NCI-H187 (cell line): ENCODE results near the gene RBM42.
"Not testable (repeated sequence)": the region's sequence is repeated elsewhere in the genome, so short reads cannot be mapped to it uniquely, and the experiment has no call there.

Source experiments
- DNase-seq, 2 experiments: peaks; one replicate each; lab custom pipeline; 2025; lab: John Stamatoyannopoulos, UW

The RBM42 gene

DNA sequence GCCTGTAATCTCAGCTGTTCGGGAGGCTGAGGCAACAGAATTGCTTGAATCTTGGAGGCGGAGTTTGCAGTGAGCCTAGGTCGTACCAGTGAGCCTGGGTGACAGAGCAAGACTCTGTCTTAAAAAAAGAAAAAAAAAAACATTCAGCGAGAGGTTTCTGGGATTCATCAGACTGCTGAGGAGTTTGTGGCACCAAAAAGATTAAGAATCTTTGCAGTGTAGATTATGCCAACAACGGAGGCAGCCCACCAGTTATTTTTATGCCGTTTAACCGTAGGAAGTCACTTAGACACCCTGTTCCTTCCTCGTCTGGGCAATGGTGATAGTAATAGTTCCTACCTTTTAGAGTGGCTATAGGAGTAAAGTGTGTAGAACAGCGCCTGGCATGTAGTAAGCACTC lies 21.7 kb downstream of the RBM42 start:
- DNase-seq = no peak

DNA sequence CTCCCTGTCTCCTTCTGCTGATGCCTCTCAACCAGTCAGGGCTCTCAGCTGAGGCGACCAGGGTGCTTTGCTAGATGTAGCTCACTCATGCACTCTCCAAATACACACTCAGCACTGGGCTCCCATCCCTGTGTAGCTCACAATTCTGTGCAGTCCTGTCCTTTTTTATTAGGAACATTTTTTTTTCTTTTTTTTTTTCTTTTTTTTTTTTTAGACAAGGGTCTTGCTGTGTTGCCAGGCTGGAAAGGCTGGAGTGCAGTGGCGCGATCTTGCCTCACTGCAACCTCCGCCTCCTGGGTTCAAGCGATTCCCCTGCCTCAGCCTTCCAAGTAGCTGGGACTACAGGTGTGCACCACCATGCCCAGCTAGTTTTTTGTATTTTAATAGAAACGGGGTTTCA lies 26.0 kb downstream of the RBM42 start:
- DNase-seq = not testable (repeated sequence)

DNA sequence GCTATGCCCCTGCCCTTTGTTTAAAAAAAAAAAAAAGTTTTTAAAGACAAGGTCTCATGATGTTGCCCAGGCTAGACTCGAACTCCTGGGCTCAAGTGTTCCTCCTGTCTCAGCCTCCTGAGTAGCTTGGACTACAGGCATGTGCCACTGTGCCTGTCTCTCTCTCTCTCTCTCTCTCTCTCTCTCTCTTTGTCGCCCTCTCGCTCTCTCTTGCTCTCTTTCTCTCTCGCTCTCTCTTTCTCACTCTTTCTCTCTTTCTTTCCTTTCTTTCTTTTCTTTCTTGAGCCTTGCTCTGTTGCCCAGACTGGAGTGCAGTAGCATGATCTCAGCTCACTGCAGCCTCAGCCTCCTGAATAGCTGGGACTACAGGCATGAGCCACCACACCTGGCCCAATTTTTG lies 26.8 kb downstream of the RBM42 start:
- no peak for DNase-seq

DNA sequence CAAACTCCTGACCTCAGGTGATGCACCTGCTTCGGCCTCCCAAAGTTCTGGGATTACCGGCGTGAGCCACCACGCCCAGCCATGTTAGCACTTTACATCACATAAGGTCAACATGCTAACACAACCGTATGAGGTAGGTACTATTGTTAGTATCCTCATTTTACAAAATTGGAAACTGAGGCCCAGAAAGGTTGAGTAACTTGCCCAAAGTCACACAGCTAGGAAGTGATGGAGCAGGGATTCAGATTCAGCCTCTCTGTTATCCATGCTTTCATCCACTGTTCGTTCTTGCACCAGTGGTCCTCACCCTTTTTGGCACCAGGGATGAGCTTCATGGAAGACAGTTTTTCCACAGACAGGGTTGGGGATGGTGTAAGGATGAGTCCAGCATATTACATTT lies 27.9 kb downstream of the RBM42 start:
- DNase-seq = no peak

DNA sequence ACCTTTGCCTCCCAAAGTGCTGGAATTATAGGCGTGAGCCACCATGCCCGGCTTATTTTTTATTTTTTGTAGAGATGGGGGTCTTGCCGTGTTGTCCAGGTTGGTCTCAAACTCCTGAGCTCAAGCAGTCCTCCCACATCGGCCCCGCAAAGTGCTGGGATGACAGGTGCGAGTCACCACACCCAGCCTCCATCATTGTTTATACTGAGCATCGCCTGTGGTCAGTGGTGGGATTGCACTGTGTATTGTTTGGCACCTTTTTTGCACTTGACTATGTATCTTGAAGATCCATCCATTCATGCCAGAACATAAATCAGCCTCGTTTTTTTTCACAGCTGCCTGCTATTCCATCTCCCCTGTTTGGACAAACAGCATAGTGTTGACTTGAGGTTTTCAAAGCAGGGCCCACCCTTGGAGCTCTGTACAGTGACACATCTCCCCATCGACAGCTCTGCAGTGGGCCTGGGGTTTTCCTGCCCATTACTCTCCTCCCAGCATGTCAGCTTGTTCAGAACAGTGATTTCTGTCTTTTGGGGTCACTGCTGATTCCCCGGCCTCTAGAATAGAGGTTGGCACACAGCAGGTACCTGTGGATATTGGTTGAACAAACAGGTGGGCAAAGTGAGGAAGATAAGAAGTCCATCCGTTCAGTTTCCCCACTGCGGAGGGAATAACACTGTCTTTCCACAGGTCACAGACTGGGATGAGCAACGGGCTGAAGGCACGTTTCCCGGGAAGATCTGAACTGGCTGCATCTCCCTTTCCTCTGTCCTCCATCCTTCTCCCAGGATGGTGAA lies 29.3 kb downstream of the RBM42 start:
- DNase-seq = no peak

DNA sequence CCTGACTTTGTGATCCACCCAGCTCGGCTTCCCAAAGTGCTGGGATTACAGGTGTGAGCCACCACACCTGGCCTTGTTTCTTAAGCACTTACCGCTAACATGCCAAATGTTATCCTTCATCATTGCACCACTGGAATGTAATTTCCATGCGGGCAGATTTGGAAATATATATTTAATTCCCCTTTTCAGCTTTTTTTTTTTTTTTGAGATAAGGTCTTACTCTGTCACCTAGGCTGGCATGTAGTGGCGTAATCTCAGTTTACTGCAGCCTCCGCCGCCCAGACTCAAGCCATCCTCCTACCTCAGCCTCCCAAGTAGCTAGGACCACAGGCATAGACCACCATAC lies 33.1 kb downstream of the RBM42 start:
- no peak for DNase-seq

DNA sequence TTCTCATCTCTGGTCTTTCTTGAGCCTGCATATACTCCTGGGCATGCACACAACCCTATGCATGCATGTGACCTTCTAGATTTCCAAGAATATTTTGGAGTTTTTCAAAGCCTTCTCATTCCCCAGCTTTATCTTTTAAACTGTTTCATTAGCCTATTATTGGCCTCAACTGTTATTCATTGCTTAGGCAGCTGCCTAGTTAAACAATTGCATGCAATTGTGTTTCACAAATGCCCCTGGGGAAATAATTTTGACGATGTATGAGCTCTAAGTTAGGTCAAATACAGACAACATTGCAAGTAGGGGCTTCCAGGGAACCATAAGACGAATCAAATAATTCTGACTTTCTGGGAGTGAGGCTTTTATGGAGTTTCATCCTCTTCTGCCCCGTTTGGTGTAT lies 35.1 kb downstream of the RBM42 start:
- DNase-seq = no peak

DNA sequence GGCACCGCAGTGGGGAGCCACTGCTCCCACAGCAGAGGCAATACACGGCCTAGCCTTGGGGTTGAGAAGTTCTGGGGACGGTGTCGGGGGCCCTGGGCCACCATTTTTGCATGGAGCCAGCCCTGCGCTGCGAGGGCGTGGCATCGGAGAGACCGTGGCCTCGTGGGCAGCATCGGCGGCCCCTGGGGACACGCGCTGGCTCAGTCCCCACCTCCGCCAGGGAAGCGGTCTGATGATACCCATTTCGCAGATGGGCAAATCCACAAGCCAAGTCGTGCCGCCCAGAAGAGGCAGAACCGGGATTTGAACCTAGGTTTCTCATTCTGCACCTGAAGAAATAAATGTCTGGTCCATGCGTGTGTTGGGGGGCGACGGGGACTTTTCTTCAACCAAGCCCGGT lies 36.3 kb downstream of the RBM42 start:
- DNase-seq = no peak

DNA sequence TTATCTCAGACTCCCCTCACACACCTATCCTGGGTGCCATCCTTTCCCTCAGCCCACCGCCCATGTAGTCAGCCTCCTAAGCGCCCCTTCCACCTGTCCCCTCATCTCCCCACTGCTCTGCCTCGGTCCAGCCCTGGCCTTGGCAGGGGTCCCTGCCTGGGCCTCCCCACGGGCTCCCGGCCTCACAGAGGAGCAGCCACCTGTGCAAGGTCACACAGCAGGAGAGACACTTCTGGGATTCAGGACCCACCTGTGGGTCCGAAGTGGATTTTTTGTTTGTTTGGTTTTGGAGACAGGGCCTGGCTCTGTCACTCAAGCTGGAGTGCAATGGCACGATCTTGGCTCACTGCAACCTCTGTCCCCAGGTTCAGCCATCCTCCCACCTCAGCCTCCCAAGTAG lies 36.8 kb downstream of the RBM42 start:
- no peak for DNase-seq

DNA sequence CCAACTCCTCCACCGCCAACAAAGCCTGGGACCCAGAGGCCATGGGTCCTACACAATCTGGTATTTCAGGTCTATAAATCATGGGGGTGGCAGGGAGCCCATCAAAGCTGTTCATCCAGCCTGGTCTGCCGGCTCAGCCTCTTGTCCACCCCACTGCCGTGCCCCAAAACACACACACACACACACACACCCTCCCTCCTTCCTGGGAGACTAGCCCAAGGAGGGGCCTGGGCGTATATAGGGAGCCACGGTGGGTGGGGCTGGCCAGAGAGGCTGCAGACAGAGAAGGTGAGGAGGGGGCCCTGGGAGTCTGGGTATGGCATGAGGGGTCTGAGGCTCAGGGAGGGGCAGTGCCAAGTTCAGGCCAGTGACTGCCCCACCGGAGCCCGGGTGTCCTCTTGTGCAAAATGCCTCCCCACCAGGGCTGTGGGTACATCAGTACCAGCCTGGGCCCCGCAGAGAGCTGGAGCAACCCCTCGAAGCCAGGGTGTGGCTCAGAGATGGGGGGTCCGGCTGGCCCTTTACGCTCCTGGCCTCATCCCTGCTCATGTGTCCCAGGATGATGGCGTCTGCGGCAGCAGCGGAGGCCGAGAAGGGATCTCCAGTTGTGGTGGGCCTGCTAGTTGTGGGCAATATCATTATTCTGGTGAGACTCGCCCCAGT lies 37.5 kb downstream of the RBM42 start, which contains the start of gene UPK1A:
UPK1A (plus strand) TSS at position 267 of the 663 bp plus-strand sequence; CDS start at position 563, 296 bp downstream.
- DNase-seq = no peak

DNA sequence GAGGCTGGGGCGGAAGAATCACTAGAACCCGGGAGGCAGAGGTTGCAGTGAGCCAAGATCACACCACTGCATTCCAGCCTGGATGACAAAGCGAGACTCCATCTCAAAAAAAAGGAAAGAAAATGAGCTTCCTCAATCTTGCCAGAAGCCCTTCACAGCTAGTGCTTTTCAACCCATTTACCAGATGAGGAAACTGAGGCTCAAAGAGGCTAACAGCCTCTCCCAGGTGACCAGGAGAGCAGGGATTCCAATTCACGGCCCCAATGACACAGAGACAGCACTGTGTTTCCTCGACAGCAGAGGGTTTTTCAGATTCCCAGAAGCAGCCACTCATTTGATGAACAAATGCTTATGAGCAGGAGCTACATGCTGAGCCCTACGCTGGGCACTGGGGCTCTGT lies 40.7 kb downstream of the RBM42 start:
- DNase-seq = no peak

DNA sequence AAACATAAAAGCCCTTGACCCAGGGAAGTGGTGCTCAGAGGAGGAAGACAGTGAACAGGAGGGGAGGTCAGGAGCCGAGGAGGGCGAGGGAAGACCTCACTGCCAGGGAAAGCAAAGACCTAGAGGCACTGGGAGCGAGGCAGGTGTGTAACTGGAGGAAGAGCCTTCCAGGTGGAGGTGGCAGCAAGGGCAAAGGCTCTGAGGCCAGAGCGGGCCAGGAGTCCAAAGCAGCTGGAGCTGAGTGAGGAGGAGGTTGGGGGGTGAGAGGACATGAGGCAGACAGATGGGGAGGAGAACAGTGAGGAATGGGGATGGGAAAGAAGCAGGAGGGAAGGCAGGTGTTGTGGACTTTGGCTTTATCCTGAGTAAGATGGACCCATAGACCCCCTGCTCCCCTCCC lies 41.1 kb downstream of the RBM42 start:
- no peak for DNase-seq

DNA sequence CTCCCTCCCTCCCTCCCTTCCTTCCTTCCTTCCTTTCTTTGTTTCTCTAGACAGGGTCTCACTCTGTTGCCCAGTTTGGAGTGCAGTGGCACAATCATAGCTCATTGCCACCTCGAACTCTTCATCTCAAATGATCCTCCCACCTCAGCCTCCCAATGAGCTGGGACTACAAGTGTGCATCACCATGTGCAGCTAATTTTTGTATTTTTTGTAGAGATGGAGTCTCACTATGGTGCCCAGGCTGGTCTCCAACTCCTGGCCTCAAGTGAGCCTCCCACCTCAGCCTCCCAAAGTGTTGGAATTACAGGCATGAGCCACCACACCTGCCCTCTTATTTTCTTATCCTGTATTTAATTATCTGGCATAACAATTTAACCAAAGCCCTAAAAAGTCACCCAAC lies 41.9 kb downstream of the RBM42 start:
- no peak for DNase-seq

DNA sequence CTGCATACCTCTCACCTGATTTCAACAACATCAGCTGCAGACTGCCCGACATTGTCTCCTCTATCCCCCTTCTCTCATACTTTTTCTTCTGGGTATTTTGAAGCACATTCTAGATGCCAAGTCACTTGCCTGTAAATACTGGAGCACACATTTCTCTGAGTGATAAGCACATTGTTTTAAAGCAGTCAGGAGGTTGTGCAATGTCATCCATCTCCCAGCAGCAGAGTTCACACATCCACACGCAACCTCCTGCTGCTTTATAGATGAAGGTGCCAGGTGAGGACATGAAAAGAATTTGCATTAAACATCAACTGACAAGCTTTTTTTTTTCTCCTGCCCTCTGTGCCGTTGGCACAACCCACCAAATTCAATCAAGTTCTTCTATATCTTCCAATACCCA lies 43.0 kb downstream of the RBM42 start:
- DNase-seq = no peak

DNA sequence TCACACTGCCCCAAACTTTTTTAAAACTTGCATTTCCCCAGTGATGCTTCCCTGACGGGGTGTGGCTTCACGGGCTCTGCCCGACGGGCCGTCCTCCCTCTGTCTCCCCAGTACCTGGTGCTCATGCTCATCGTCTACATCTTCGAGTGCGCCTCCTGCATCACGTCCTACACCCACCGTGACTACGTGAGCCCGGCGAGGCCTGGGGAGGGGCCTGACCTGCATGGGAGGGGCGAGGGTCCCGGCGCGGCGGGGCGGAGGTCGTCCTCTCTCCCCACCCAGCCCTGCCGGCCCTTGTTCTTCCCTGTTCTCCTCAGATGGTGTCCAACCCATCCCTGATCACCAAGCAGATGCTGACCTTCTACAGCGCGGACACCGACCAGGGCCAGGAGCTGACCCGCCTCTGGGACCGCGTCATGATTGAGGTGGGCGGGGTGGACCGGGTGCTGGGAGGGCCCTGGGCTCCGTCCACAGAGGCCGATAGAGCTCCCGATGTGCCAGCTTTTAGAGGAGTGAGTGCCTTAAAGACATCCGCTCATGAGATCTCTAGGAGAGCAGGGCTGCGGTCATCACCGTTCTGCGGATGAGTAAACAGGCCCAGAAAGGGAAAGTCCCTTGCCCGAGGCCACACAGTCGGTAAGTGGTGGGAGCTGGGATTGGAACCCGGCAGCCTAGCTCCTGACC lies 44.4 kb downstream of the RBM42 start:
- DNase-seq = no peak

DNA sequence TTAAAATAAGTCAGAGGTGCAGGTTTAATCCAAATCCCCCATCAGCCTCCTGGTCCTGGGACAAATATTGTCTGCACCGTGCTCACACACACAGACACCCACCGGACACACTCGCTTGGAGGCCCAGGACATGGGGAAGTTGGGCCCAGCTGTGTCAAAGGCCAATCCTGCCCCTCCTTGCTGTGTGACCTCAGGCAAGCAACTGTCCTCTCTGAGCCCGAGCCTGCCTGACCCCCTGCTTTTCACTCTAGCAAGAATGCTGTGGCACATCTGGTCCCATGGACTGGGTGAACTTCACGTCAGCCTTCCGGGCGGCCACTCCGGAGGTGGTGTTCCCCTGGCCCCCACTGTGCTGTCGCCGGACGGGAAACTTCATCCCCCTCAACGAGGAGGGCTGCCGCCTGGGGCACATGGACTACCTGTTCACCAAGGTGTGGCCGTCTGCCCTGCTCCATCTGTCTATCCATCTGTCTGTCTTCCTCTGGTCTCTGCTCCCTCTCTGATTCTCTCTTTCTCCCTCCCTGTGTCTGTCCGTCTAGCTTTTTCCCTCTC lies 46.8 kb downstream of the RBM42 start:
- no peak for DNase-seq
